Thyroid gland (tissue), 4 donors: ENCODE data around the gene SMURF1. TPM values are rescaled to one million over a fixed set of nuclear protein-coding genes. Genes with fewer than 3 reads are reported as not detected.

Experiments used
- DNase-seq, 2 donors: peaks; one replicate each; pipeline ENCODE4 v3.0.0-alpha.2; 2019
- H3K27ac ChIP-seq, 3 donors: fragments of 200-600 bp; sonication (generic); 1 replicate in 2 of 3; 2 replicates in 1 of 3; pipeline ENCODE4 v1.5.1; 2016 to 2019; ENCODE audit warnings: mild to moderate bottlenecking in 1 of 3, moderate library complexity in 1 of 3
- H3K27me3 ChIP-seq: fragments of 200-600 bp; sonication (generic); one replicate; pipeline ENCODE4 v1.5.1; 2019
- H3K36me3 ChIP-seq, 2 donors: fragments of 200-600 bp; sonication (generic); one replicate each; pipeline ENCODE4 v1.5.1; 2016 to 2019
- H3K4me1 ChIP-seq, 2 donors: fragments of 200-600 bp; sonication (generic); one replicate each; pipeline ENCODE4 v1.5.1; 2017 to 2019
- H3K4me3 ChIP-seq, 3 donors: fragments of 200-600 bp; sonication (generic); replicated peaks in 1 of 3; 1 replicate in 2 of 3; 2 replicates in 1 of 3; pipeline ENCODE4 v1.5.1; 2016; ENCODE audit warnings: mild to moderate bottlenecking in 1 of 3
- H3K9me3 ChIP-seq: fragments of 200-600 bp; sonication (generic); one replicate; pipeline ENCODE4 v1.5.1; 2017
- CTCF ChIP-seq, 6 experiments: fragments of 200-600 bp in 3 of 6; fragments of 450-650 bp in 3 of 6; sonication (generic) in 3 of 6; IDR thresholded peaks; one replicate each; pipeline ENCODE4 v1.5.1; 2016 to 2019; ENCODE audit warnings: antibody characterized with exemption in 6 of 6, mild to moderate bottlenecking in 2 of 6, inconsistent platforms in 1 of 6, moderate library complexity in 1 of 6
- POLR2A ChIP-seq, 2 donors: fragments of 450-650 bp; IDR thresholded peaks; one replicate each; pipeline ENCODE4 v1.6.1; 2017; ENCODE audit warnings: antibody characterized with exemption in 2 of 2, mild to moderate bottlenecking in 2 of 2, moderate library complexity in 1 of 2
- WGBS, 2 donors: methylation state at CpG; one replicate each; pipeline ENCODE4 v1.1.5; 2017; 5-methylcytosine and 5-hydroxymethylcytosine counted together
- intact Hi-C: fragments of 100-400 bp; cut with DNase I; formaldehyde crosslinking; loops from one replicate; pipeline ENCODE4 v1.15.1; 2023
- total RNA-seq, 4 donors: library from RNA; depleted of rRNA; stranded (reverse); fragments of >200 nt; gene quantifications; one replicate each; pipeline ENCODE4 v1.2.3, GENCODE V29; 2016

SMURF1 gene
- total RNA-seq, 4 donors from 2014 or later, result 13.9 to 20.6 (median 16.7) TPM

GRCh38 chr7:98992076-98992475 lies 151.8 kb downstream of the SMURF1 start:
- Histone ChIP-seq H3K4me3 (no peak overlapping the region), H3K27ac (no peak overlapping the region), H3K4me1 (no peaks in the 10 kb centered on the region), H3K36me3 (peaks cover 62 to 74% of the 10 kb centered on the region in 2 donors), H3K27me3 (no peaks in the 10 kb centered on the region), H3K9me3 (no peaks in the 10 kb centered on the region)
- TF ChIP-seq CTCF (IDR thresholded peaks at IDR 0.05) (no peak), POLR2A (IDR thresholded peaks at IDR 0.05) (no peak)
- 94 to 96% methylated on average over 16 of the region's 16 CpGs for WGBS, 2 donors
- intact Hi-C loops, result no loop called here
- no peak for DNase-seq

- Histone ChIP-seq H3K9me3 (no peaks in the 10 kb centered on the region), H3K4me3 (no peak overlapping the region), H3K4me1 (no peaks in the 10 kb centered on the region), H3K27me3 (no peaks in the 10 kb centered on the region), H3K36me3 (peaks cover 64 to 81% of the 10 kb centered on the region in 2 donors), H3K27ac (no peak overlapping the region)
- DNase-seq, result no peak
- intact Hi-C loops, result no loop called here
- 91 to 95% methylated on average over 14 of the region's 14 CpGs for WGBS, 2 donors
- no peak for TF ChIP-seq CTCF (IDR thresholded peaks at IDR 0.05)
- no peak for TF ChIP-seq POLR2A (IDR thresholded peaks at IDR 0.05)
Observed at GRCh38 chr7:98991141-98991540, 152.8 kb downstream of the SMURF1 start.

GRCh38 chr7:98990356-98990755 lies 153.6 kb downstream of the SMURF1 start:
- 94 to 97% methylated on average over 6 of the region's 6 CpGs for WGBS, 2 donors

GRCh38 chr7:98988641-98989040 lies 155.3 kb downstream of the SMURF1 start:
- TF ChIP-seq CTCF (IDR thresholded peaks at IDR 0.05) (no peak), POLR2A (IDR thresholded peaks at IDR 0.05) (no peak)
- 95 to 96% methylated on average over 15 of the region's 15 CpGs for WGBS, 2 donors
- no peak overlapping the region for H3K27ac ChIP-seq

More at GRCh38 chr7:98990356-98990755, 153.6 kb downstream of the SMURF1 start:
- H3K27ac ChIP-seq, result no peak overlapping the region
- no peaks in the 10 kb centered on the region for H3K4me1 ChIP-seq
- no peaks in the 10 kb centered on the region for H3K9me3 ChIP-seq
- DNase-seq, result no peak
- peaks cover 72 to 86% of the 10 kb centered on the region in 2 donors for H3K36me3 ChIP-seq
- TF ChIP-seq CTCF (IDR thresholded peaks at IDR 0.05) (no peak), POLR2A (IDR thresholded peaks at IDR 0.05) (no peak)
- intact Hi-C loops, result no loop called here
- no peak overlapping the region for H3K4me3 ChIP-seq
- no peaks in the 10 kb centered on the region for H3K27me3 ChIP-seq

GRCh38 chr7:98985945-98986344 lies 158.0 kb downstream of the SMURF1 start:
- TF ChIP-seq CTCF (IDR thresholded peaks at IDR 0.05) (no peak), POLR2A (IDR thresholded peaks at IDR 0.05) (no peak)
- H3K4me1 ChIP-seq, result no peaks in the 10 kb centered on the region
- H3K9me3 ChIP-seq, result no peaks in the 10 kb centered on the region
- H3K4me3 ChIP-seq, result no peak overlapping the region
- no peak for DNase-seq
- no peaks in the 10 kb centered on the region for H3K27me3 ChIP-seq
- H3K27ac ChIP-seq, result no peak overlapping the region
- intact Hi-C loops, result no loop called here
- peaks cover 68 to 81% of the 10 kb centered on the region in 2 donors for H3K36me3 ChIP-seq

More at GRCh38 chr7:98988641-98989040, 155.3 kb downstream of the SMURF1 start:
- DNase-seq, result no peak
- Histone ChIP-seq H3K9me3 (no peaks in the 10 kb centered on the region), H3K4me3 (no peak overlapping the region), H3K4me1 (no peaks in the 10 kb centered on the region), H3K27me3 (no peaks in the 10 kb centered on the region), H3K36me3 (peaks cover 75 to 84% of the 10 kb centered on the region in 2 donors)
- intact Hi-C loops, result no loop called here
